Mesodermal cell (in vitro differentiated cells): Measurements from ENCODE around the gene CABP4.
"Not testable (repeated sequence)": the region's sequence is repeated elsewhere in the genome, so short reads cannot be mapped to it uniquely, and the experiment has no call there.

Experiments used
- H3K27ac ChIP-seq: 2 replicates; pipeline ENCODE4 v1.7.0; 2013; ENCODE audit warnings: mild to moderate bottlenecking, low read depth, low read length, moderate library complexity; ENCODE audit not compliant: severe bottlenecking
- H3K36me3 ChIP-seq: 2 replicates; pipeline ENCODE4 v1.7.1; 2013; ENCODE audit warnings: mild to moderate bottlenecking, low read length, moderate library complexity; ENCODE audit not compliant: control insufficient read depth, insufficient read depth
- H3K4me1 ChIP-seq: one replicate; pipeline ENCODE4 v1.7.1; 2013; ENCODE audit warnings: mild to moderate bottlenecking, low read length; ENCODE audit not compliant: insufficient read depth, control insufficient read depth, poor library complexity, severe bottlenecking
- H3K4me3 ChIP-seq: 2 replicates; pipeline ENCODE4 v1.7.0; 2013; ENCODE audit warnings: low read length, control low read depth, mild to moderate bottlenecking; ENCODE audit not compliant: insufficient read depth, poor library complexity, severe bottlenecking; ENCODE audit errors: extremely low read depth
- H3K9me3 ChIP-seq: 2 replicates; pipeline ENCODE4 v1.7.1; 2013; ENCODE audit warnings: mild to moderate bottlenecking, low read length, moderate library complexity; ENCODE audit not compliant: control insufficient read depth
- WGBS, 2 experiments: methylation state at CpG; one replicate each; pipeline ENCODE4 v1.1.5; 2013; ENCODE audit warnings: missing lambda C conversion rate in 2 of 2; ENCODE audit not compliant: insufficient coverage in 2 of 2; 5-methylcytosine and 5-hydroxymethylcytosine counted together

Gene CABP4

DNA sequence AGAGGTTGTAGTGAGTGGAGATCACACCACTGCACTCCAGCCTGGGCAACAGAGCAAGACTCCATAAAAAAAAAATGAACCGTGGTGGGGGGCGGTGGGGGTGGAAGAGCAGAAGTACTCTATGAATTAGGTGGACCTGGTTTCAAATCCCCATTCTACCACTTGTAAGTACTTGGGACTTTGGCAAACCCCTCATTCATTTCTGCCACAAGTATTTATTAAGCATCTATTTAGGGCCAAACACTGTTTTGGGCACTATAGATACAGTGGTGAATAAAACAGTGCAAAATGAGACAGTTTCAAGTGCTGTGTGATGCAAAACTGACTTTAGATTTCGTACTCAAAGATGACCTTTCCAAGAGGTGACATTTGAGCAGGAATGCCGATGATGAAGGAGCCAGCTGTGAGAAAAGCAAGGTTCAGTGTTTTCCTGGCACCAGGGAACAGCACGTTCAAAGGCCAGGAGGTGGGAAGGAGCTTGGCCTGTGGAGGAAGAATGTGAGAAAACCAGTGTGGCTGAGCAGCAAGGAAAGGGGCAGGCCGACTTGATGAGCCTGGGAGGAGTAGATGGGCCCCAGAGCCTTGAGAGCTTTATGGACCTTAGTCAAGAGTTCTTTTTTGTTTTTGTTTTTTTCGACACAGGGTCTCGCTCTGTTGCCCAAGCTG is 15.3 kb downstream of the CABP4 start:
- WGBS, 2 experiments, result 80 to 90% methylated on average over 5 to 8 of the region's 8 CpGs
- Histone ChIP-seq H3K9me3 (no peaks in the 10 kb centered on the region), H3K27ac (no peak overlapping the region), H3K4me3 (no peak overlapping the region), H3K36me3 (no peaks in the 10 kb centered on the region), H3K4me1 (peaks cover 6% of the 10 kb centered on the region)

DNA sequence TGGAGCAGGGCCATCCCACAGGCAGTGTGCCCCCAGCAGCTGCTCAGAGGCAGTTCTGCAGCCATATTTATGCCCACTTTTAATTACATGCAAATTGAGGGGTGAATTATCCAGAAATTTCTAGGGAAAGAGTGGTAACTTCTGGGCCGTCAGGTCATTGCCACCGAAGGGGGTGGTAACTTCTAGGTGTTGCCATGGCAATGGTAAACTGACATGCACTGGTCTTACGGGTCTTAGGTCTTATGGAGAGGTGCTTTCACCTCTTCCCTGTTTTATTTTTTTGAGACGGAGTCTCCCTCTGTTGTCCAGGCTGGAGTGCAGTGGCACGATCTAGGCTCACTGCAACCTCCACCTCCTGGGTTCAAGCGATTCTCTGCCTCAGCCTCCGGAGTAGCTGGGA is 17.7 kb downstream of the CABP4 start:
- H3K9me3 ChIP-seq, result no peaks in the 10 kb centered on the region
- H3K4me3 ChIP-seq, result no peak overlapping the region
- H3K4me1 ChIP-seq, result peaks cover 6% of the 10 kb centered on the region
- no peaks in the 10 kb centered on the region for H3K36me3 ChIP-seq
- H3K27ac ChIP-seq, result no peak overlapping the region
- WGBS, 2 experiments, result 82 to 86% methylated on average over 6 to 7 of the region's 7 CpGs

DNA sequence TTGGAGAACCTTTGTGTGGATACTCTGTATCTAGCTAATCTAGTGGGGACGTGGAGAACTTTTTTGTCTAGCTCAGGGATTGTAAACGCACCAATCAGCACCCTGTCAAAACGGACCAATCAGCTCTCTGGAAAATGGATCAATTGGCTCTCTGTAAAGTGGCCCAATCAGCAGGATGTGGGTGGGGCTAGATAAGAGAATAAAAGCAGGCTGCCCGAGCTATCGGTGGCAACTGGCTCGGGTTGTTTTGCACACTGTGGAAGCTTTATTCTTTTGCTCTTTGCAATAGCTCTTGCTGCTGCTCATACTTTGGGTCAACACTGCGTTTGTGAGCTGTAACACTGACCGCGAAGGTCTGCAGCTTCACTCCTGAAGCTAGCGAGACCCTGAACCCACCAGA is 21.5 kb downstream of the CABP4 start:
- H3K4me1 ChIP-seq, H3K4me3 ChIP-seq, H3K9me3 ChIP-seq, H3K27ac ChIP-seq, H3K36me3 ChIP-seq: not testable (repeated sequence)
- WGBS, 2 experiments, result 95 to 96% methylated on average over 10 of the region's 10 CpGs

DNA sequence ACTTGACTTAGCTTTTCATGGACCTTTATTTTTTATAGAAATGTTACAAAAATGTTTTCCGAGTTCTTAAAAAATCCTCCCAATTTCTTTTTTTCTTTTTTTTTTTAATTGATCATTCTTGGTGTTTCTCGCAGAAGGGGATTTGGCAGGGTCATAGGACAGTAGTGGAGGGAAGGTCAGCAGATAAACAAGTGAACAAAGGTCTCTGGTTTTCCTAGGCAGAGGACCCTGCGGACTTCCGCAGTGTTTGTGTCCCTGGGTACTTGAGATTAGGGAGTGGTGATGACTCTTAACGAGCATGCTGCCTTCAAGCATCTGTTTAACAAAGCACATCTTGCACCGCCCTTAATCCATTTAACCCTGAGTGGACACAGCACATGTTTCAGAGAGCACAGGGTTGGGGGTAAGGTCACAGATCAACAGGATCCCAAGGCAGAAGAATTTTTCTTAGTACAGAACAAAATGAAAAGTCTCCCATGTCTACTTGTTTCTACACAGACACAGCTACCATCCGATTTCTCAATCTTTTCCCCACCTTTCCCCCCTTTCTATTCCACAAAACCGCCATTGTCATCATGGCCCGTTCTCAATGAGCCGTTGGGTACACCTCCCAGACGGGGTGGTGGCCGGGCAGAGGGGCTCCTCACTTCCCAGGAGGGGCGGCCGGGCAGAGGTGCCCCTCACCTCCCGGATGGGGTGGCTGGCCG is 22.3 kb downstream of the CABP4 start:
- not testable (repeated sequence) for H3K4me1 ChIP-seq, H3K36me3 ChIP-seq, H3K4me3 ChIP-seq, H3K9me3 ChIP-seq, H3K27ac ChIP-seq
- WGBS, 2 experiments, result 94% methylated on average over 2 to 10 of the region's 16 CpGs

DNA sequence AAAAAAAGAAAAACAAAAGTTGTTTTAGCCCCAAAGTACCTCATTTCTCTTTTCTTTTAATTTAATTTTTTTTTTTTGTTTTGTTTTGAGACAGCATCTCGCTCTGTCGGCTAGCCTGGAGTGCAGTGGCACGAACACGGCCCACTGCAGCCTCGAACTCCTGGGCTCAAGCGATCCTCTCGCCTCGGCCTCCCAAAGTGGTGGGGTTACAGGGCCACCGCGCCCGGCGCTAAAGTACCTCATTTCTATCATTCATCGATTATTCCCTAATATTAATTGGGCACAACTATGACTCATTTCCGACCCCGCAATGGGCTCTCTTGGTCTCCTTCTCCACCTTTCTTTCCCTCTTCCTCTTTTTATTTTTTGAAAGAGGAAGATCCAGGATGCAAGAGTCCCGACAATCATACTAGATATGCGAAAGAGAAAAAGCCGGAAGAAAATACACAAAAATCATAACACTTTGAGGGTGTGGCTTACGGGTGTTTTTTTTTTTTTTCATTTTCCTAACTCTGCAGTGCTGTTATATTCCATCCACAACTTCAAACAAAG is 27.2 kb downstream of the CABP4 start:
- Histone ChIP-seq H3K36me3 (peaks cover 2% of the 10 kb centered on the region), H3K4me3 (peak overlapping the region; percentile 46), H3K27ac (no peak overlapping the region), H3K4me1 (no peaks in the 10 kb centered on the region), H3K9me3 (peaks cover 6% of the 10 kb centered on the region)
- whole genome bisulfite sequencing, 2 experiments, result 86 to 91% methylated on average over 12 to 14 of the region's 19 CpGs

DNA sequence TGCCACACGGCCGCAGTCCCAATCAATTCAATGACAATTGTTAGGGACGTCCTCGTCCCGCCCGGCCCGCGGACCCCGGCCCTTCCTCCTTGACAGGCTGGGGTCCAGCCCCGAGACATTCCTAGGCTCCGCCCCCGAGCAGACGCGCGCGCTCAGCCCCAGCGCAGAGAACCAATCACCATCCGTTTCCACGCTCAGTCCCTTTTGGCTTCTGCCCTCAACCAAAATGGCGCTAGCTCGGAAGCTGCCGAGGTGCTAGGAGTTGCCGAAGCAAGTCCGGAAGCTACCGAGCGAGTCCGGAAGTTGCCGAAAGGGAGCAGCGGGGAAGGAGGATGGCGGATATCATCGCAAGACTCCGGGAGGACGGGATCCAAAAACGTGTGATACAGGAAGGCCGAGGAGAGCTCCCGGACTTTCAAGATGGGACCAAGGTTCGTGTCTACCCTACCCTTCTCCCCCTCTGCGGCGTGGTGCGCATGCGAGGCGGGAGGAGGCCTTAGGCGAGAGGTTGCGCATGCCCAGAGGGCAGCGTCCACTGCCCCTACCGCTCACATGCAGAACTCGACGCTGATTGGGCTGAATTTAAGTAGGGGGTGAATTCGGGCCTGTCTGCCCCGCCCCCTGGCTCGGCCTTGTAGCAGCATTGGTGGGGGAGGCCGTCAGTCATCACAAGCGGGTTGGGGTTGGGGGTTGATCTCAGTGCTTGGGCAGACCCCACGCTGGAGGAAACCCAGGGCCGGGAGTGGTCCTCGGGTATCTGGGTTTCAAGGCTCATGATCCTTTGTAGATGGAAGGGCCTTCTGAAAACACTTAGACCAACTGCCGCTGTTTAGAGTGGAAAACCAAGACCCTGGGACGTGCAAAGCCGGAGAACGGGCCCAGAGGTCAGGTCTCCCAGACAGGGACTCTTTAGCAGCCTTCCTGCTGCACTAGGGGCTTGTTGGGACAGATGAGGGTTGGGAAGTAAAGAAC is 28.0 kb downstream of the CABP4 start, which contains the start of gene AIP:
TSS of gene AIP (plus strand) at position 200 of the 972 bp plus-strand sequence. CDS start at position 333, 133 bp downstream.
- Histone ChIP-seq H3K4me3 (peak within 1 kb of the TSS; percentile 46), H3K36me3 (peaks cover 9% of the 10 kb centered on the region), H3K9me3 (peaks cover 6% of the 10 kb centered on the region), H3K4me1 (no peaks in the 10 kb centered on the region), H3K27ac (peak within 1 kb of the TSS; percentile 85)
- 8 to 26% methylated on average over 22 to 38 of the region's 60 CpGs for WGBS, 2 experiments

DNA sequence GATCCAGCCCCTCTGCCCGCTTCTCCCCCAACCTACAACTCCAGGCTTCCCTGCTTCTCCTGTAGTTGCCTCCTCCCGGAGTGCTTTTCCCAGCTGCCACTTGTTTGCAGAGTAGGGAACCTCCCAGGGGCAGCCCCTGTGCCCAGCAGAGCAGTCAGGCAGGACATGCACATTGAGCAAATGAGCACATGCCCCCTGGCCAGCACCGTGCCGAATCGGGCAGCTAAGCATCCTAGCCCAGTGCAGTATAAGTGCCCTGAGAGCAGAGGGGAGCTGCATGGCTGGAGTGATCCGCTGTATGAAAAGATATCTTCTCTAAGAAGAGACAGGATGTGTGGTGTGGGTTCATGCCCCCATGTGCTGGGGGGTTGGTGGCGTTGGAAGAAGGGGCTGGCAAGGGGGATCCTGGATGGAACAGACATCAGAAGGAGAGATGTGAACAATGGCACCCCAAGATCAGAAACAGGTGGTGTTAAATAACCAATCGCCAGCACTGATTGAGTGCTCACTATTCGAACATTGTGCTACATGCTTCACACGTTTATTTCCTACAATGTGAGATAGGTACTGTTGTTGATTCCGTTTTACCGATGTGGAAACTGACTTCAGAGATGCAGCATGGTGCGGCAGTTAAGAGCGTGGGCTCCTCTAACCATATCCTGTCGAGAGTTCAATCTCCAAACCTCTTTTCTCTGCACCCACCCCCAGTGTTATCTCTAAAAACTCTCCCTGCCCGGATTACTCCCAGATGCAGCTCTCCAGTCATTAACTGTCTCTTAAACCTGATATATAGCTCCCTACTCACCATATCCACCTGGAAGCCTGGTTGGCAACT is 28.9 kb downstream of the CABP4 start:
- Histone ChIP-seq H3K4me1 (no peaks in the 10 kb centered on the region), H3K9me3 (peaks cover 6% of the 10 kb centered on the region), H3K4me3 (peak overlapping the region; percentile 46), H3K36me3 (peaks cover 15% of the 10 kb centered on the region), H3K27ac (no peak overlapping the region)
- 94 to 98% methylated on average over 16 of the region's 16 CpGs for WGBS, 2 experiments

DNA sequence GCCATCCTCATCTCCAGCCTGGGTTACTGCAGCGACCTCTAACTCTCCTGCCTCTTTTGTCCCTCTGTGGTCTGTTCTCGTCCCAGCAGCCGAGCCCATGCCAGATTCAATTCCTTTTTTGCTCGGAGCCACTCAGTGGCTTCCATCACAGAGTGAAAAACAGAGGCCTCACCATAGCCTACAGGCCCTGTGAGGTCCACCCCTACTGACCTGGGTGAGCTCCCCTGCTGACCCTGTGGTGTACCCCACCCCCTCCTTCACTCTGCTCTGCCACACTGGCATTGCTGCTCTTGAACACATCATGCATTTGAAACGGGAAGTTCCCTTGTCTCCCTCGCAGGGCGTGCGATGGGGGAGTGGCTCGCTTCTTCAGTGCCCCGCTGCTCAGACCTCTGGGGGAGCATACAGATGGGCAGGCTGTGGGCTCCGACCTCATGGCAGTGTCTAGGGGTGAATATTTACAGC is 29.7 kb downstream of the CABP4 start:
- Histone ChIP-seq H3K36me3 (peaks cover 23% of the 10 kb centered on the region), H3K27ac (no peak overlapping the region), H3K9me3 (peaks cover 6% of the 10 kb centered on the region), H3K4me3 (no peak overlapping the region), H3K4me1 (no peaks in the 10 kb centered on the region)
- WGBS, 2 experiments, result 94% methylated on average over 10 to 11 of the region's 11 CpGs

DNA sequence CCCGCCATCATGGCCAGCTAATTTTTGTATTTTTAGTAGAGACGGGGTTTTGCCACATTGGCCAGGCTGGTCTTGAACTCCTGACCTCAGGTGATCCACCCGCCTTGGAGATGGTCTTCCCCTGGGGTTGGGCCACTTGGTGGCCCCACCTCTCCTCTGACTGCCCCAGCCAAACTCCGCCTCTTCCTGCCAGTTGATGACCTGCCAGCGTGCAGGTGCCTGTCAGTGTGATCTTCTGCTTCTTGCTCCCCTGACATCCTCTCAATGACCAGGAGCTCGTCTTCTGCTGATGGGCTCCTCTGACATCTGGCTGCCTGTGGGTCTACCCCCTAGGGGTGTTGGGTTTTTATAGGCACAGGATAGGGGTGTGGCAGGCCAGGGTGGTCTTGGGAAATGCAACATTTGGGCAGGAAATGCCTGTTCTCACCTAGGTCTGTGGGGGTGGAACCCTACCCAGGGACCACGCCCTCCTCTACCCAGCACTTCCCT is 30.8 kb downstream of the CABP4 start:
- WGBS, 2 experiments, result 91 to 93% methylated on average over 4 to 7 of the region's 7 CpGs
- H3K4me1 ChIP-seq, H3K4me3 ChIP-seq, H3K27ac ChIP-seq, H3K9me3 ChIP-seq: not testable (repeated sequence)
- peaks cover 34% of the 10 kb centered on the region for H3K36me3 ChIP-seq
